Esophagus (tissue), 2 donors: ENCODE data around the gene NHEJ1. TPM values are rescaled to one million over a fixed set of nuclear protein-coding genes. Genes with fewer than 3 reads are reported as not detected.
"Not testable (repeated sequence)": the region's sequence is repeated elsewhere in the genome, so short reads cannot be mapped to it uniquely, and the experiment has no call there.

Source experiments
- H3K27ac ChIP-seq, 2 donors: one replicate each; pipeline ENCODE4 v1.5.1; 2013; ENCODE audit warnings: low read depth in 2 of 2, mild to moderate bottlenecking in 2 of 2, inconsistent platforms in 1 of 2, low read length in 1 of 2, moderate library complexity in 1 of 2
- H3K27me3 ChIP-seq, 2 donors: one replicate each; pipeline ENCODE4 v1.6.1; 2013; ENCODE audit warnings: low read length in 2 of 2, control low read depth in 1 of 2, mild to moderate bottlenecking in 1 of 2; ENCODE audit not compliant: insufficient read depth in 2 of 2, control insufficient read depth in 1 of 2
- H3K36me3 ChIP-seq, 2 donors: one replicate each; pipeline ENCODE4 v1.6.1; 2013; ENCODE audit warnings: low read length in 1 of 2; ENCODE audit not compliant: control insufficient read depth in 2 of 2, insufficient read depth in 2 of 2
- H3K4me1 ChIP-seq, 2 donors: one replicate each; pipeline ENCODE4 v1.6.1; 2013; ENCODE audit warnings: low read length in 1 of 2; ENCODE audit not compliant: control insufficient read depth in 2 of 2, insufficient read depth in 2 of 2
- H3K4me3 ChIP-seq, 2 donors: one replicate each; pipeline ENCODE4 v1.5.1; 2013; ENCODE audit warnings: low read length in 2 of 2, mild to moderate bottlenecking in 2 of 2, low read depth in 1 of 2, moderate library complexity in 1 of 2
- H3K9me3 ChIP-seq, 2 donors: one replicate each; pipeline ENCODE4 v1.6.1; 2013; ENCODE audit warnings: mild to moderate bottlenecking in 2 of 2, low read depth in 1 of 2, low read length in 1 of 2, moderate library complexity in 1 of 2; ENCODE audit not compliant: control insufficient read depth in 2 of 2, insufficient read depth in 1 of 2
- WGBS, 2 donors: extraction: QIAGEN DNeasy Blood & Tissue Kit; methylation state at CpG; one replicate each; pipeline ENCODE4 v1.1.7; 2013; 5-methylcytosine and 5-hydroxymethylcytosine counted together
- polyA plus RNA-seq, 2 donors: library from polyadenylated mRNA; stranded (reverse); fragments of 200-250 nt; gene quantifications; one replicate each; pipeline ENCODE4 v1.2.3, GENCODE V29; 2013
- donor health status: healthy with polysubstance abuse.
- donor health status: Bipolar disorder and iron deficiency.

Gene NHEJ1
- polyA plus RNA-seq, 2 donors: 4.4 to 5.9 TPM

- H3K9me3 ChIP-seq: no peaks in the 10 kb centered on the region
- H3K4me1 ChIP-seq: peaks cover 0 to 13% of the 10 kb centered on the region in 2 donors
- H3K27ac ChIP-seq: no peak overlapping the region
- 92 to 93% methylated on average over 7 of the region's 7 CpGs for WGBS, 2 donors
- H3K36me3 ChIP-seq: peaks cover 0 to 13% of the 10 kb centered on the region in 2 donors
- no peaks in the 10 kb centered on the region for H3K27me3 ChIP-seq
- no peak overlapping the region for H3K4me3 ChIP-seq
These were observed 44.0 kb upstream of the NHEJ1 start for GRCh38 chr2:219204425-219205164.

- not testable (repeated sequence) for H3K27ac ChIP-seq, H3K4me1 ChIP-seq, H3K27me3 ChIP-seq, H3K9me3 ChIP-seq, H3K4me3 ChIP-seq, H3K36me3 ChIP-seq
- 86 to 89% methylated on average over 14 to 21 of the region's 21 CpGs for WGBS, 2 donors
These were observed 40.7 kb upstream of the NHEJ1 start for GRCh38 chr2:219201331-219201730.

- not testable (repeated sequence) for H3K9me3 ChIP-seq, H3K4me3 ChIP-seq, H3K4me1 ChIP-seq, H3K36me3 ChIP-seq, H3K27ac ChIP-seq, H3K27me3 ChIP-seq
- 77 to 81% methylated on average over 24 to 25 of the region's 26 CpGs for WGBS, 2 donors
These were observed 40.1 kb upstream of the NHEJ1 start for GRCh38 chr2:219200502-219201326.

GRCh38 chr2:219199470-219200211 is 39.0 kb upstream of the NHEJ1 start:
- Histone ChIP-seq H3K4me1 (no peaks in the 10 kb centered on the region), H3K9me3 (no peaks in the 10 kb centered on the region), H3K27ac (no peak overlapping the region), H3K27me3 (no peaks in the 10 kb centered on the region), H3K36me3 (no peaks in the 10 kb centered on the region), H3K4me3 (no peak overlapping the region)
- WGBS, 2 donors: 84 to 86% methylated on average over 12 of the region's 12 CpGs

GRCh38 chr2:219198974-219199373 is 38.4 kb upstream of the NHEJ1 start:
- no peaks in the 10 kb centered on the region for H3K27me3 ChIP-seq
- H3K4me3 ChIP-seq: no peak overlapping the region
- H3K27ac ChIP-seq: no peak overlapping the region
- 75 to 79% methylated on average over 5 of the region's 5 CpGs for WGBS, 2 donors
- no peaks in the 10 kb centered on the region for H3K4me1 ChIP-seq
- H3K9me3 ChIP-seq: no peaks in the 10 kb centered on the region
- no peaks in the 10 kb centered on the region for H3K36me3 ChIP-seq

- Histone ChIP-seq H3K27ac (no peak overlapping the region), H3K4me1 (no peaks in the 10 kb centered on the region), H3K36me3 (no peaks in the 10 kb centered on the region), H3K27me3 (no peaks in the 10 kb centered on the region), H3K4me3 (no peak overlapping the region), H3K9me3 (no peaks in the 10 kb centered on the region)
- 93 to 97% methylated on average over 1 of the region's 1 CpG for WGBS, 2 donors
These were observed 36.8 kb upstream of the NHEJ1 start for GRCh38 chr2:219197388-219197787.

- H3K9me3 ChIP-seq: no peaks in the 10 kb centered on the region
- H3K27ac ChIP-seq: no peak overlapping the region
- H3K4me1 ChIP-seq: no peaks in the 10 kb centered on the region
- peaks cover 4 to 20% of the 10 kb centered on the region in 2 donors for H3K36me3 ChIP-seq
- no peak overlapping the region for H3K4me3 ChIP-seq
- 86 to 88% methylated on average over 7 of the region's 7 CpGs for WGBS, 2 donors
- H3K27me3 ChIP-seq: no peaks in the 10 kb centered on the region
These were observed 26.3 kb upstream of the NHEJ1 start for GRCh38 chr2:219186754-219187456.

- H3K4me1 ChIP-seq: peaks cover 0 to under 1% of the 10 kb centered on the region in 2 donors
- no peaks in the 10 kb centered on the region for H3K9me3 ChIP-seq
- no peaks in the 10 kb centered on the region for H3K27me3 ChIP-seq
- 92 to 97% methylated on average over 2 of the region's 2 CpGs for WGBS, 2 donors
- H3K36me3 ChIP-seq: peaks cover 9 to 34% of the 10 kb centered on the region in 2 donors
- H3K4me3 ChIP-seq: no peak overlapping the region
- H3K27ac ChIP-seq: no peak overlapping the region
These were observed 23.5 kb upstream of the NHEJ1 start for GRCh38 chr2:219184121-219184520.

- H3K27ac ChIP-seq: no peak overlapping the region
- H3K4me3 ChIP-seq: no peak overlapping the region
- H3K9me3 ChIP-seq: no peaks in the 10 kb centered on the region
- peaks cover 0 to 5% of the 10 kb centered on the region in 2 donors for H3K4me1 ChIP-seq
- no peaks in the 10 kb centered on the region for H3K27me3 ChIP-seq
- H3K36me3 ChIP-seq: peaks cover 9 to 34% of the 10 kb centered on the region in 2 donors
- 91 to 95% methylated on average over 6 of the region's 6 CpGs for WGBS, 2 donors
These were observed 22.6 kb upstream of the NHEJ1 start for GRCh38 chr2:219183151-219183772.
